Thyroid gland (tissue), 4 donors: Measurements from ENCODE around the gene BACH2. TPM values are rescaled to one million over a fixed set of nuclear protein-coding genes. Genes with fewer than 3 reads are reported as not detected.

ENCODE experiments used
- DNase-seq, 2 donors: peaks; one replicate each; pipeline ENCODE4 v3.0.0-alpha.2; 2019
- H3K27ac ChIP-seq, 3 donors: fragments of 200-600 bp; sonication (generic); 1 replicate in 2 of 3; 2 replicates in 1 of 3; pipeline ENCODE4 v1.5.1; 2016 to 2019; ENCODE audit warnings: mild to moderate bottlenecking in 1 of 3, moderate library complexity in 1 of 3
- H3K27me3 ChIP-seq: fragments of 200-600 bp; sonication (generic); one replicate; pipeline ENCODE4 v1.5.1; 2019
- H3K36me3 ChIP-seq, 2 donors: fragments of 200-600 bp; sonication (generic); one replicate each; pipeline ENCODE4 v1.5.1; 2016 to 2019
- H3K4me1 ChIP-seq, 2 donors: fragments of 200-600 bp; sonication (generic); one replicate each; pipeline ENCODE4 v1.5.1; 2017 to 2019
- H3K4me3 ChIP-seq, 3 donors: fragments of 200-600 bp; sonication (generic); replicated peaks in 1 of 3; 1 replicate in 2 of 3; 2 replicates in 1 of 3; pipeline ENCODE4 v1.5.1; 2016; ENCODE audit warnings: mild to moderate bottlenecking in 1 of 3
- H3K9me3 ChIP-seq: fragments of 200-600 bp; sonication (generic); one replicate; pipeline ENCODE4 v1.5.1; 2017
- POLR2A ChIP-seq, 2 donors: fragments of 450-650 bp; IDR thresholded peaks; one replicate each; pipeline ENCODE4 v1.6.1; 2017; ENCODE audit warnings: antibody characterized with exemption in 2 of 2, mild to moderate bottlenecking in 2 of 2, moderate library complexity in 1 of 2
- WGBS, 2 donors: methylation state at CpG; one replicate each; pipeline ENCODE4 v1.1.5; 2017; 5-methylcytosine and 5-hydroxymethylcytosine counted together
- intact Hi-C: fragments of 100-400 bp; cut with DNase I; formaldehyde crosslinking; loops from one replicate; pipeline ENCODE4 v1.15.1; 2023
- total RNA-seq, 4 donors: library from RNA; depleted of rRNA; stranded (reverse); fragments of >200 nt; gene quantifications; one replicate each; pipeline ENCODE4 v1.2.3, GENCODE V29; 2016
- TF ChIP-seq, protein P1 (sequence below), 6 experiments: fragments of 200-600 bp in 3 of 6; fragments of 450-650 bp in 3 of 6; sonication (generic) in 3 of 6; IDR thresholded peaks; one replicate each; pipeline ENCODE4 v1.5.1; 2016 to 2019; ENCODE audit warnings: antibody characterized with exemption in 6 of 6, mild to moderate bottlenecking in 2 of 6, inconsistent platforms in 1 of 6, moderate library complexity in 1 of 6

The BACH2 gene
- total RNA-seq, 4 donors from 2014 or later: 0.98 to 6.6 (median 3.9) TPM

DNA sequence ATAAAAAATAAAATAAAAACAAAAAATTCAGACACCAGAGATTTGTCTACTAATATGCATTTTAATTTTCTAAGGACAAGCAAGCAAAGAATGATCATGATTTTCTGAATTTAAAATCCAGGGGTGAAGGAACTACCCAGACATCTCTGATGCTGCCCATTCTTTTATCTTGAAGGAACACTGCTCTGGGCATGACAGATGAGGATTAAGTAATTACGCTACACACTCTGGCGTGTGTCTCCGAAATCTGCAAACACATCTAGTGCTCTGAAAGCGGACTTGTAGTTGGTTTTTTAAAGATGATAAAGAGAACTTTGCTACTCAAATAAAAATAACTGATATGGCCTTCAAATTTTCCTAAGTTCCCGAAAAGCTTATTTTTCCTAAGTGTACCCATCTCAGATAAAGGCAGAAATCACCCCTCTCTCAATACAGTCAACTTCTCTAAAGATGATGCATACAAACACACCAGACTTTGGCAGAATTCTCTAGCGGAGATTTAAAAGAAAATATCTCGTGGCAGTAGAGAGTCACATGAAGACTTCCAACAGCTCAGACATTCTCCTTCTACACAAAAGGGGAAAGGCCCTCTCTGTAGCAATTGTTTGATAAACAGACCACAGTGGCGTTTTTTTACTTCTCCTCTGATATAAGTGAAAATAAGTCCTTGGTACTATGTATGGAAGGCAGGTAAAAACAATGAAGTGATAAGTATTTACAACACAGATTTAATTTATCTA, 133.8 kb downstream of the BACH2 start:
- DNase-seq: no peak
- H3K27me3 ChIP-seq: no peaks in the 10 kb centered on the region
- intact Hi-C loops: no loop called here
- no peak for TF ChIP-seq POLR2A (IDR thresholded peaks at IDR 0.05)
- TF ChIP-seq, protein P1, sequence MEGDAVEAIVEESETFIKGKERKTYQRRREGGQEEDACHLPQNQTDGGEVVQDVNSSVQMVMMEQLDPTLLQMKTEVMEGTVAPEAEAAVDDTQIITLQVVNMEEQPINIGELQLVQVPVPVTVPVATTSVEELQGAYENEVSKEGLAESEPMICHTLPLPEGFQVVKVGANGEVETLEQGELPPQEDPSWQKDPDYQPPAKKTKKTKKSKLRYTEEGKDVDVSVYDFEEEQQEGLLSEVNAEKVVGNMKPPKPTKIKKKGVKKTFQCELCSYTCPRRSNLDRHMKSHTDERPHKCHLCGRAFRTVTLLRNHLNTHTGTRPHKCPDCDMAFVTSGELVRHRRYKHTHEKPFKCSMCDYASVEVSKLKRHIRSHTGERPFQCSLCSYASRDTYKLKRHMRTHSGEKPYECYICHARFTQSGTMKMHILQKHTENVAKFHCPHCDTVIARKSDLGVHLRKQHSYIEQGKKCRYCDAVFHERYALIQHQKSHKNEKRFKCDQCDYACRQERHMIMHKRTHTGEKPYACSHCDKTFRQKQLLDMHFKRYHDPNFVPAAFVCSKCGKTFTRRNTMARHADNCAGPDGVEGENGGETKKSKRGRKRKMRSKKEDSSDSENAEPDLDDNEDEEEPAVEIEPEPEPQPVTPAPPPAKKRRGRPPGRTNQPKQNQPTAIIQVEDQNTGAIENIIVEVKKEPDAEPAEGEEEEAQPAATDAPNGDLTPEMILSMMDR (IDR thresholded peaks at IDR 0.05): no peak
- H3K4me3 ChIP-seq: no peak overlapping the region
- 91 to 94% methylated on average over 8 of the region's 8 CpGs for WGBS, 2 donors
- H3K4me1 ChIP-seq: no peaks in the 10 kb centered on the region
- H3K27ac ChIP-seq: no peak overlapping the region
- no peaks in the 10 kb centered on the region for H3K9me3 ChIP-seq
- H3K36me3 ChIP-seq: no peaks in the 10 kb centered on the region

DNA sequence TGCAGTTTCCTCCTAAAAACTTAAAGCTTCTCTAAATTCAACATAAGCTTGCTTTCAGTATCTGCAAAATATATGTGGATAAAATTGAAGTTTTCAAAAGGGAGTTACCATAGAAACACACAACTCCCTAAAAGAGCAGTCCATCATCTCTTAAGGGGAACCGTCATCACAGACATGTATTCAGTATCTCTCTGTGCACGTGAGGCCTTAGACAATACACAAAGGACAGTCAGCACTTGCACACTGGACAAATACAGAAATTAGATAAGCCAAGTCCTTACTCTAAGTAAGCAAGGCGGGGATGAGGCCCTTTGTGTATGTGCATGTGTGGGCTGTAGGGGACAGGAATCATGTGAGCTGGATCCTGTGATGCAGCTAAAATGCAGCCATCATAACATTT, 136.6 kb downstream of the BACH2 start:
- 73% methylated on average over 3 of the region's 3 CpGs for WGBS, 2 donors
- TF ChIP-seq, protein P1 (IDR thresholded peaks at IDR 0.05): no peak
- no peak for TF ChIP-seq POLR2A (IDR thresholded peaks at IDR 0.05)
- H3K9me3 ChIP-seq: no peaks in the 10 kb centered on the region
- DNase-seq: no peak
- H3K27ac ChIP-seq: no peak overlapping the region
- intact Hi-C loops: no loop called here
- no peaks in the 10 kb centered on the region for H3K36me3 ChIP-seq
- H3K27me3 ChIP-seq: no peaks in the 10 kb centered on the region
- no peak overlapping the region for H3K4me3 ChIP-seq
- no peaks in the 10 kb centered on the region for H3K4me1 ChIP-seq

DNA sequence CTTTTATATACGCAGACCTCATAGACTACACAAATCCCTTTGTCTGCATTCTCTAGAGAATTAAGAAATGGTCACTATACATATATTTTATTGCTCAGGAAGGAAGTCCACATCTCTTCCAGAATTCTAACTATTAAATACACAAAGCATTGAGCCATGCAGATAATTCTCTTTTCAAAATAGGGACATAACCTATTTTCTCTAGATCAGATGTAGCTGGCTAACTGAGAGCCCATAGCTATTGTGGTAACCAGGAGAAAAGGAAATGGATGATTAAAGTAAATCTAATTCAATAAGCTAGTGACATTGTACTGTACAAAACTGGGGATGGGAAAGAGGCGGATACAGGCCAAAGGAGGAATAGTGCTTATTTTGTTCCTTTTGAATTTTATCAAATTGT, 137.2 kb downstream of the BACH2 start:
- no peak overlapping the region for H3K4me3 ChIP-seq
- H3K27me3 ChIP-seq: no peaks in the 10 kb centered on the region
- H3K9me3 ChIP-seq: no peaks in the 10 kb centered on the region
- no peak overlapping the region for H3K27ac ChIP-seq
- intact Hi-C loops: no loop called here
- no peaks in the 10 kb centered on the region for H3K4me1 ChIP-seq
- H3K36me3 ChIP-seq: no peaks in the 10 kb centered on the region
- 93 to 96% methylated on average over 2 of the region's 2 CpGs for WGBS, 2 donors
- no peak for DNase-seq
- TF ChIP-seq POLR2A (IDR thresholded peaks at IDR 0.05): no peak
- TF ChIP-seq, protein P1 (IDR thresholded peaks at IDR 0.05): no peak

DNA sequence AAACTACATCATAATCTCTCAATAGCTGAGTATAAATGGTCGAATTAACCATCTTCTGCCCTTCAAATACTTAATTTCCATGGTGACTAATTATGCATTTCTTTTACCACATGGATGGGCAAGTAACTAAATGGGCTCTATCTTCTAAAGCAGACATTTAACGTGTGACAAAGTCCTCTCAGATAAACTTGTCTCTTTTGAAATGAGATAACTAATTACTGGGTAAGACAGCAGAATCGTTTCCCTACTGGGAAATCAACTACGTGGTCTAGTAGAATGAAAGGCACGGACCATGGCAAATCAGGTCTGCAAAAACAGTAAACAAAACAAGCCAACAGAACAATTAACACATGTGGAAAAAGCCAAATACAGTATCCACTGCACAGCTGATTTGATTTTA, 137.7 kb downstream of the BACH2 start:
- intact Hi-C loops: no loop called here
- Histone ChIP-seq H3K4me1 (no peaks in the 10 kb centered on the region), H3K27ac (no peak overlapping the region), H3K27me3 (no peaks in the 10 kb centered on the region), H3K9me3 (no peaks in the 10 kb centered on the region), H3K36me3 (no peaks in the 10 kb centered on the region), H3K4me3 (no peak overlapping the region)
- TF ChIP-seq, protein P1 (IDR thresholded peaks at IDR 0.05): no peak
- no peak for TF ChIP-seq POLR2A (IDR thresholded peaks at IDR 0.05)
- WGBS, 2 donors: 78 to 80% methylated on average over 5 of the region's 5 CpGs
- no peak for DNase-seq

DNA sequence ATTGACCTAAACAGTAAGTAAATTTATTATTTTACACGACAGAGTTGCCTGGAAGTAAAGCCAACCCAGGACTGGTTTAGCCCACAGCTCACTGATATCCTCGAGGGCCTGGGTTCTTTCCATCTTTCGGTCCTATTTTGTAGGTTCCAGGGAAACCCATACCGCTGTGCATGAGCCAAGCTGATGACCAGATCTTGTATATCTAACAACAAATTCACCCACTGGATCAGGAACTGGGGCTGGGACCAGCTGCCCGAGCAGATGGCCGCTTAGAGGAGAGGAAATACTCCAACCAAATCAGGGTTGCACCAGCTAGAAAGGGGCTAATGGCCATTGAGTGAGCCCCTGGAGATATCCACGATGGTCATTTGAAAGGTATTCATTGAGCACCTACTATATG, 139.2 kb downstream of the BACH2 start:
- Histone ChIP-seq H3K9me3 (no peaks in the 10 kb centered on the region), H3K27me3 (no peaks in the 10 kb centered on the region), H3K4me1 (no peaks in the 10 kb centered on the region), H3K36me3 (no peaks in the 10 kb centered on the region), H3K4me3 (no peak overlapping the region), H3K27ac (no peak overlapping the region)
- no peak for TF ChIP-seq POLR2A (IDR thresholded peaks at IDR 0.05)
- TF ChIP-seq, protein P1 (IDR thresholded peaks at IDR 0.05): no peak
- intact Hi-C loops: no loop called here
- no peak for DNase-seq
- 95 to 98% methylated on average over 7 of the region's 7 CpGs for WGBS, 2 donors
